ENCODE results near the gene SLC4A8. TPM values are rescaled to one million over a fixed set of nuclear protein-coding genes. Genes with fewer than 3 reads are reported as not detected.

Gene SLC4A8
- total RNA-seq, 1 experiment from 2014 or later: 26.3 TPM

DNA sequence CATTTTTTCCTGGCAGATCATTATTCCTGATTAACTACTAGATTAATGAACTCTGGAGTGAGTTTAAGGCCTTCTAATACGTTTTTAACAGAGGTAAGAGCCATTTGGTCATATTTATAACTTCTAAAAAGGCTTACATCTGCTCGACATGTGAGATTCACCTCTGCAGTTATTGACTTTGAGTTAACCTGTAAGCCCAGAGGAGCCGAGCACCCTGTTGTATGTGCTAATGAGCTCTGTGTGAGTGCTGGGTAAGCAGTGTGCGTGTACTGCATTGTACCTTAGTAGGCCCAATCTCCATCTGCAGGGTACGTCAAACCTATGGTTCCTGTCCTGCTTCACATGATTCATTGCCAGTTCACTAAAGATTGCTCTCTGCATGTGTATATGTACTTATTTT, 18.9 kb downstream of the SLC4A8 start:
- no peak overlapping the region for H4K91ac ChIP-seq (ENCODE audit: insufficient read length, low read depth, low read length)
- no peaks in the 10 kb centered on the region; the same call in 1 of the 2 replicates for H3K4me1 ChIP-seq (ENCODE audit: insufficient read depth, low read length)
- no peaks in the 10 kb centered on the region for H3K27me3 ChIP-seq (ENCODE audit: insufficient read depth, low read length)
- H3K23me2 ChIP-seq (ENCODE audit: insufficient read length, low read depth, low read length, poor library complexity, severe bottlenecking): no peaks in the 10 kb centered on the region
- peaks cover 15 to 21% of the 10 kb centered on the region in 2 experiments for H3K4me1 Mint-ChIP-seq
- no peak overlapping the region for H3K4ac ChIP-seq (ENCODE audit: low read depth, low read length)
- H3K4me2 ChIP-seq (ENCODE audit: insufficient read depth, insufficient read length, low read length): no peak overlapping the region
- H3K18ac ChIP-seq (ENCODE audit: insufficient read length, low read depth, low read length): no peak overlapping the region
- no peaks in the 10 kb centered on the region for H3K27me3 Mint-ChIP-seq (ENCODE audit: low read depth)
- TF ChIP-seq CTCF (conservative IDR thresholded peaks at IDR 0.05): no peak
- no peak overlapping the region for H3K56ac ChIP-seq (ENCODE audit: insufficient read length, low read depth, low read length)
- H3K27ac Mint-ChIP-seq: no peak overlapping the region
- H2BK120ac ChIP-seq (ENCODE audit: low read depth, low read length, poor library complexity, severe bottlenecking): no peak overlapping the region
- no peaks in the 10 kb centered on the region for H3K79me2 ChIP-seq (ENCODE audit: insufficient read depth, low read length)
- H3K4me3 Mint-ChIP-seq: no peak overlapping the region
- H3K14ac ChIP-seq (ENCODE audit: insufficient read depth, low read length): no peak overlapping the region
- H2AK5ac ChIP-seq (ENCODE audit: insufficient read length, low read length): no peak overlapping the region
- no peak overlapping the region for H4K5ac ChIP-seq (ENCODE audit: insufficient read length, low read depth, low read length)
- no peak overlapping the region for H2BK15ac ChIP-seq (ENCODE audit: low read depth, low read length)
- no peak overlapping the region for H2BK12ac ChIP-seq (ENCODE audit: insufficient read length, low read depth, low read length)
- no peaks in the 10 kb centered on the region for H3K9me3 ChIP-seq (ENCODE audit: control insufficient read depth, low read depth, low read length)
- H2AFZ ChIP-seq (ENCODE audit: low read length): no peak overlapping the region
- no peaks in the 10 kb centered on the region for H3K9me3 Mint-ChIP-seq
- H3K27ac ChIP-seq (ENCODE audit: insufficient read length, low read depth, low read length): no peak overlapping the region
- H4K20me1 ChIP-seq (ENCODE audit: control insufficient read depth, insufficient read depth, insufficient read length): no peaks in the 10 kb centered on the region
- no peaks in the 10 kb centered on the region for H3K79me1 ChIP-seq (ENCODE audit: insufficient read depth, low read depth, low read length, poor library complexity, severe bottlenecking)
- no peak overlapping the region for H3K23ac ChIP-seq (ENCODE audit: insufficient read length, low read depth, low read length)
- no peak overlapping the region for H3T11ph ChIP-seq (ENCODE audit: low read length)
- DNase-seq: no peak
- no CpG with 5 or more reads among the region's 5 CpGs for WGBS (ENCODE audit: extremely low coverage, insufficient read length, low lambda C conversion rate)
- no peak overlapping the region for H2BK20ac ChIP-seq (ENCODE audit: low read depth, low read length, poor library complexity, severe bottlenecking)
- H2BK5ac ChIP-seq (ENCODE audit: insufficient read length, low read length): no peak overlapping the region
- H4K8ac ChIP-seq (replicated peaks; ENCODE audit: insufficient read length, low read depth, low read length): no peak overlapping the region
- H3K36me3 Mint-ChIP-seq (ENCODE audit: insufficient read depth in 1 of 3, low read depth in 3 of 3): peaks cover 0 to 11% (median 6%) of the 10 kb centered on the region in 3 experiments; a peak in 2 of 7 replicates
- H3K9ac ChIP-seq (ENCODE audit: extremely low read depth, insufficient read length, low read length): no peak overlapping the region

Data from H9 (cell line).